Measurements from ENCODE around the gene CHSY1.

DNA sequence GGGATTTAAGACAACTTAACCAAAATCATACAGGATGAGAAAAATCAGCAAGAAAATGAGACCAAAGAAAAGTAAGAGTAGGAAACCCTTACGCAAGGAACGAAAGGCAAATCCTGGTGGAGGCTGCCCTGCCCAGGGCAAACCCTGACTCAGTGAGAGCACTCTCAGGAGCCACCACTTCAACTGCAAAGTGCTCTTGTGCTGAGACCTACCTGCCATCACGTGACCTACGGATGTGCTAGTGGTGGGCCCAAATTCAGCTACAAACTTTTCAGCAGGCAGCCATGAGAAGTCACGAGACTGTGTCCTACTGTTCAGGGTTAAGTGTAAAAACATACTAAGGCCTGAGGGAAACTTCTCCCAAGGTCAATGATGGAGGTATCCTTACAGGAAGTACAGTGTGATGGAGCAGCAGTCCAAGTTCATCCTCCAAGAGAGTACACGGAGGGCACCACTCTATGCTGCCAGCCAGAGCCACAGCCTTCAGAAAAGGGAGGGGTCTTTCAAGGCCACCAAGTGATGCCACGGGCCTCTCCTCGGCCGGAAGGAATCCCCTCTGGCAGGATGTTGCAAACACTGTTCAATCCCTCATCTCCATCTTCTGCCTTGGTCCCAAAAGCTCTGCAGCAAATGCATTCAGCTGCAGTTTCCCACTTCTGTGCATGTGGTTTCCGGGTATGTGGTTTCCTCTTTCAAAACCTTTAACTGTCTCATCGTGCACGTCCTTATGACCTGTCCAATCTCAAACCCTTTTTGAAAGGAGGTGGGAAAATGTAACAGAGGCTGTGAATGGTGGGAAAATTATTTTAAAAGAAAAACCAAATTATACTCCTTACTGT lies 9.5 kb downstream of the CHSY1 start:
- TF ChIP-seq, protein P1, sequence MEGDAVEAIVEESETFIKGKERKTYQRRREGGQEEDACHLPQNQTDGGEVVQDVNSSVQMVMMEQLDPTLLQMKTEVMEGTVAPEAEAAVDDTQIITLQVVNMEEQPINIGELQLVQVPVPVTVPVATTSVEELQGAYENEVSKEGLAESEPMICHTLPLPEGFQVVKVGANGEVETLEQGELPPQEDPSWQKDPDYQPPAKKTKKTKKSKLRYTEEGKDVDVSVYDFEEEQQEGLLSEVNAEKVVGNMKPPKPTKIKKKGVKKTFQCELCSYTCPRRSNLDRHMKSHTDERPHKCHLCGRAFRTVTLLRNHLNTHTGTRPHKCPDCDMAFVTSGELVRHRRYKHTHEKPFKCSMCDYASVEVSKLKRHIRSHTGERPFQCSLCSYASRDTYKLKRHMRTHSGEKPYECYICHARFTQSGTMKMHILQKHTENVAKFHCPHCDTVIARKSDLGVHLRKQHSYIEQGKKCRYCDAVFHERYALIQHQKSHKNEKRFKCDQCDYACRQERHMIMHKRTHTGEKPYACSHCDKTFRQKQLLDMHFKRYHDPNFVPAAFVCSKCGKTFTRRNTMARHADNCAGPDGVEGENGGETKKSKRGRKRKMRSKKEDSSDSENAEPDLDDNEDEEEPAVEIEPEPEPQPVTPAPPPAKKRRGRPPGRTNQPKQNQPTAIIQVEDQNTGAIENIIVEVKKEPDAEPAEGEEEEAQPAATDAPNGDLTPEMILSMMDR (IDR thresholded peaks at IDR 0.05) = no peak
- TF ChIP-seq POLR2A (IDR thresholded peaks at IDR 0.05) = no peak

Measured in uterus (tissue), 2 donors.